ENCODE measurements around the gene PWWP2B.

PWWP2B gene

DNA sequence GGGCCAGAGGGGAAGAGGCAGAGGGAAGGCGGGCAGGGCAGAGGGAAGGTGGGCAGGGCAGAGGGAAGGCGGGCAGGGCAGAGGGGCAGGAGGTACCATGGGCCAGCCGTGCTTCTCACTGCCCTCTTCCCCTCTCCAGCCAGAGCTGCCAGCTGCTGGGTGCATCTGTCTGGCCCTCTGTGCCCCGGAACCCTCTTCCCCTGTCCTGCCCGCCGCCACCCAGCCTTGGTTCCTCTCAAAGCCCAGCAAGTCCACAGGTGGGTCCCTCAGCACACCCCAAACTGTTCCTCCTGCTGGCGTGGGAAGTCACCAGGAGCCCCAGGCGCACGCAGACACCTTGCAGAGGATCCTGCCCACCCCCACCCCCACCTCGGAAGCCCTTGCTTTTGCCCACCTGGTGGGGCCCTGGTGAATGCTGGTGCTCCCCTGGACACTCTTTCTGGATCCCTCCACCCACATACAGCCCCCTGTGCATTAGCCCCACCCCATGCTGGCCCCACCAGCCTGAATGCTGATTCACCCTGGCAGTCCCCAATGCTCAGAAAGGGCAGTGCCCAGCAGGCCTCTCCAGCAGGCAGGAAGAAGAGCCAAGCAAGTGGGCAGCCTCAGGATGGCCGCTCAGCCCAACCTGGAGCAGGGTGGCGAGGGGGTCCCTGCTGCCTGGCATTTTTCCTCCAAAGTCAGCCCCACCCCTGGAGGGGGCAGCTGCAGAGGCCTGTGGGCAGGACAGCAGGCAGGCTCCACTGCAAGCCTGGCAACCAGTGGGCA lies 1.9 kb upstream of the PWWP2B start:
- no peak for DNase-seq

DNA sequence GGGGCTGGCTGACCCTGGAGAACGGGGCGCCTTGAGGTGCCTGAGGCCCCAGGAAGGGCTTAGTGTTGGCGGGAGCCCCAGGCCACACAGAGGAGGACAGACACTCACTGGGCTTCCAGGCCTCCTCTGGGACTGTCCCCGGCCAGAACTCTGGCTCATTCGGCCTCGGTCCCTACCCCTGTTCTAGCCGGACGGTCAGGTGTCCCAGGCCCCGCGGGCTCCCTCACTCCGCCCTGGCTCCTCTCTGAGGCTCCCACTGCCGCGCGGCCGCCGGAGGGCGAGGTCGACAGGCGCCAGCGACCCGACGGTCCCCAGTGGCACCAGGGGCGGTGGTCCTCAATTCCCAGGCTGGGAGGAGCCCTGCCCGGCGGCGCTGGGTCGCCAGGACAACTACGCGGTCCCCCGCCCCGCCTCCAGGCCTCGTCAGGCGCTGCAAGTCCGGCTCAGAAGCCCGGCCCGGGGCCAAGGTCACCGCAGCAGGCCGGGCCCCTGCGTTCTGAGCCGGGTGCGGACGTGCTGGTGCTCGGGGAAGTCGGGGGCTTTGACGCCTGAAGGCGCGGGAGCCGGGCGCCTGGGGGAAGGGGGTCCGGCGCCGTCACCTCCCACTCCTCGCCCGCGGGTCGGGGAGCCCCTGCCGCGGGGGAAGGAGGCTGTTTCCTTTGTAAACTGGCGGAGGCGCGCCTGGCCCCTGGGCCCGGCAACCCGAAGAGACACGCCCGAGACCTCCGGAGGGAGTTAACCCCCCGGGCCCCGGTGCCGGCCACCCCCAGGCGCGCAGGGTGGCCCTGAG lies 1.1 kb upstream of the PWWP2B start:
- peak; percentile 40 for DNase-seq

DNA sequence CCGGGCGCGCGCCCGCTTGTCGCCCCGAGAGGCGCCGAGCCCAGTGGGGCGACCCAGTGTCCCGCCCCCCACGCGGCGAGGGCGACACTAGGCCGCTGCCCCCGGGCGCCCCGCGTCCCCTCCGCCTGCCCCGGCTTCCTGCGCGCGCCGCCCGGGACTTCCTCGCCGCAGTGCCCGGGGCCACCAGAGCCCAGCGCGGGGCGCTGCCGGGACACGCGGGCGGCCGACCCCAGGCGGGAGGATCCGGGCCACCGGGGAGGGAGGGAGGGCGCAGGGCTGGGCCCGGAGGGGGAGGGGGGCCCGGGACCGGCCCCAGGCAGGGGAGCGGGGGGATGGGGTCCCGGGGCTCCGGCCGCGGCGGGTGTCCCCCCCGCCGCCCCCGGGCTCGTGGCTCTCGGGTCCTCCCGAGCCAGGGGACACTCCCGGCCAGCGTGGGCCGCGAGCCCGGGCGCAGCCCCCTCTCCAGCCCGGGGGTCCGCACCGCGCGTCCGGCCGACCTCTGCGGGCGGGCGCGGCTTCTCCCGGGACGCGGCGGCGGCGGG lies 435 bp upstream of the PWWP2B start:
- DNase-seq, result peak; percentile 60

DNA sequence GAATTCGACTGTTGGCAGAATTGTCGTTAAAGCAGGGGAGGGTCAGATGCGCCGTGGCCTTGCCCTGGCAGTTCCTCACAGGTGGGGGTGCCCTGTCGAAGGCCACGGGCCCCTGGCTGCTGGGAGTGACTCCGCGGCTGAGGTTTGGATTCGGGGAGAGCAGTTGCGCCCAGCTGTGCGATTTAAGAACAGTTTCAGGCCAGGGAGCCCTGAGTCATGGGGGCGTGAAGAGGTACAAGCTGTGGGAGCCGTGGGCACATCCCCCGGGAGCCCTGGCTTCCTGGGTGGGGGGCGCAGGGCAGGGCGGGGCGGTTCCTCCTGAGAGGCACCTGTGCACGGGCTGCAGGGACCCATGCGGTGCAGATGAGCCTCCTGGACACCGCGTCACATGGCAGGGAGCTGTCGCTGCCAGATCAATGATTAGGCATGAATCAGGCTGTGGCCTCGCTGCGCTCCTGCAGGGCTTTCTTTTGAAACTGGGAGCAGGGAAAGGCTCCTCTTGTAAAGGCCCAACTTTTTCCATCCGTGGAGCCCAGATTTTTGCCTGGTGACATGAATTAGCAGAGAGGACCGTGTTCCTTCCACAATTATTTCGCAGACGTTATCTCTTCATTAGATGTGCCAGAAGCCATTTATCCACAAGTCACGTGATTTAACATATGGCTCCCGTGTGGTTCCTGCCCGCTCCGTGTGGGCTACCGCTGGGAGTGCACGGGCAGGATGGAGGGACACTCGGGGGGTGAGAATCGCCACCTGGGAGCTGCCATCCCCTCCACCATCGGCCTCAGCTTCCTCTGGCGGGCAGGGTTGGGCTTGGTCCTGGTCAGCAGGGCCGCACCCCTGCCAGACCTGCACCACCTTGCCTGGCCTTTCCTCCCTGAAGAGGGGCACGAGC lies 918 bp downstream of the PWWP2B start:
- DNase-seq, result peak; percentile 64

DNA sequence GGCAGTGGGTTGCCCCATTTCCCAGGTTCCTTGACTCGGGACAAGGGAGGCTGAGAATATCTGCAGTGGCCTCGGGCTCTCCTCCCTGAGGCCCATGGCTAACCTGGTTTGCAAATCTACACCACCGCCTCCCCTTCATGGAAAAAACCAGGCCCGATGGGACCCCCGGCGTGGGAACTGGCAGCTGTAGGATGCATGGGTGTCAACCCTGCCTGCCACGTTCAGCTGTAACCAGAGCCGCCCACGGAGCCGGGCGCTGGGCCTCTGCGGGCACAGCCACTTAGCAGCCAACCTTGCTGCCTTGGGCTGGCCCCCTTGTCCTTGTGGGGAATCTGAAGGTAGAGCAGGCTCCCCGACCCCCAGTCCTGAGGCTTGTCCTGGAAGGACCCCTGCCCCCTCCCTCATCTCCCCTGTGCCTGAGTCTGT lies 1.6 kb downstream of the PWWP2B start:
- DNase-seq, result no peak

DNA sequence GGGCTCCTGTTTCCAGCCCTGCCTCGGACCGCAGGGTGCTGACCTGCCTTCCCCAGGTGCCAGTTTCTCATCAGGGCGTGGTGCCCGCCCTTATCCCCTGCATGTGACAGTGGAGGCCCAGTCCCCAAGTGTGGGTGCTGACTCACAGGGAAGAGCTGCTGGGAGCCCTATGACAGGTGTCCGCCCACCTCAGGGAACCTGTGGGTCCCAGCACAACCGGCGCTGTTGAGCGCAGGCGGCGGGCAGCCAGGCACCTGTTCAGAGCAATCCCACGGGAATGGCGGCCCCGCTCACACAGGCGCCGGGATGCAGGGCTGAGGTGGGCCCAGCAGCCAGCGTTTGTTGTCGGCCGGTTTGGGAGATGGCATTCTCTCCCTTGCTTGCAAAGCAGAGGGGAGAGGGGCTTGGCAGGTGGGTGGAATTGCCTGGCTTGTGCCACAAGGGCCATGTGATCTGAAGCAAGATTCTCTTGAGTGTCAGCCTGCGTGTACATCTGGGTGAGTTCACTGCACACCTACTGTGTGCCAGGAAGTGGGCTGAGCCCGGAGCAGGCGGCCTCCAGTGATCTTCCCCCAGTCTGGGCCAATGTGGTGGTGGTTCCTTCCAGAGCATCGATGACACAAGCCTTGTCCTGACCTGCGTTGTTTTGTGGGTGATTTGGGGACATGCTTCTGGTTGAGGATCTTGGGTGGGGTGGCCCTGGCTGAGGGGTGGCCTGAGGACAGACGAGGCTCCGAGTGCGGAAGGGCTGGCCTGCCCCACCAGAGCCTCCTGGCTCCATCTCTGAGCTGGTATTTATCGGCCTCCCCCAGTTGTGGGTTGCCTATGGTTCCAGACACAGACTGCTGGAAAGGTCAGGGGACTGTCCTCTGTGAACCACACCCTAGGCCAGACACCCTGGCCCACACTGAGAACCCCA lies 2.4 kb downstream of the PWWP2B start:
- DNase-seq, result no peak

DNA sequence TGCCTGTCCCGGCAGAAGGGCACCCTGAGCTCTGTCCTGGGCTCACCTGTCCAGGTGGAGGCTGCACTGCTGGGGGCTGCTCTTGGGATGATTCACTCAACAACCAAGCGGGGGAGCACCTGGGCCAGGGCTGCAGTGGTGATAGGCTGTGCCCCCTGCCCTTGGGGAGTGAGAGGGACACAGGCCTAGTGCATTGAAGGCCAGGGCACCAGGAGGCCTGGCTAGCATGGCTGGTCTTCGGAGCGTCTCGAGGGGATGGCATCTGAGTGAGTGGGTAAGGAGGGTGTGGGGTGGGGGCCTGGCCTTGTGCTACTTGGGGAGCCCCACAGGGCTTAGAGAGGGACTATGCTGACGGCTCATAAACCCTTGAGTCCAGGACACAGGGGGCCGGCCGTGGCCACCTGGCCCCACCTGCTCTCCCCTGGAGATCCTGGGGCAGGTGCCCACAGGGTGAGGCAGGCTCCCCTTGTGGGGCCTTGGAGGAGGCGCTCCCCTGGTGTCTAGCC lies 3.1 kb downstream of the PWWP2B start:
- no peak for DNase-seq

DNA sequence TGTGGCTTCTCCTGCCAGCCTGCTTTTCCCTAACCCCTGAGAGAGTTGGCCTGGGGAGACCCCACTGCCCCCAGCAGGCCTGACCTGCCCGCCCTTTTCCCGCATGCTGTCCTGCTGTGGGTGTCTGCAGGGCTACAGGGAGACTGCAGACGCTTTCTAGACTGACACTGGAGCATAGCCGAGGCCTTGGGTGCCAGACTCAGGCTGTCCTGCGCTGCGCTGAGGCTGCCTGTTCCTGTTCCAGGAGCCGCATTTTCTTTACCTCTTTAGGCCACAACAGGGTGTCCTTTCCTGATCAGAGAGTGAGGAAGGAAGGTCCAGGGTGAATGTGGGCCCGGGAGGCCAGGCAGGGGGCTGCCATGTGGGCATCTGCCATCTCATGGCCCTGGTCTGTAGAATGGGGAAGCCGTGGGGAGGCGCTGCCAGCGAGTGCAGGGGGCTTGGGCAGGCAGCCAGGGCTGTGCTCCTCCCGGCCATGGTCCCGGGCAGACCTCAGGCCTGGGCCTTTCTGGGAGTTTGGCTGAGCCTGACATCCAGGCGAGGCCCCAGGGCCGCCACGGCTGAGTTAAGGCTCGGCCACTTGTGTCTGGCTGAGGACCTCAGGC lies 3.6 kb downstream of the PWWP2B start:
- DNase-seq, result no peak

DNA sequence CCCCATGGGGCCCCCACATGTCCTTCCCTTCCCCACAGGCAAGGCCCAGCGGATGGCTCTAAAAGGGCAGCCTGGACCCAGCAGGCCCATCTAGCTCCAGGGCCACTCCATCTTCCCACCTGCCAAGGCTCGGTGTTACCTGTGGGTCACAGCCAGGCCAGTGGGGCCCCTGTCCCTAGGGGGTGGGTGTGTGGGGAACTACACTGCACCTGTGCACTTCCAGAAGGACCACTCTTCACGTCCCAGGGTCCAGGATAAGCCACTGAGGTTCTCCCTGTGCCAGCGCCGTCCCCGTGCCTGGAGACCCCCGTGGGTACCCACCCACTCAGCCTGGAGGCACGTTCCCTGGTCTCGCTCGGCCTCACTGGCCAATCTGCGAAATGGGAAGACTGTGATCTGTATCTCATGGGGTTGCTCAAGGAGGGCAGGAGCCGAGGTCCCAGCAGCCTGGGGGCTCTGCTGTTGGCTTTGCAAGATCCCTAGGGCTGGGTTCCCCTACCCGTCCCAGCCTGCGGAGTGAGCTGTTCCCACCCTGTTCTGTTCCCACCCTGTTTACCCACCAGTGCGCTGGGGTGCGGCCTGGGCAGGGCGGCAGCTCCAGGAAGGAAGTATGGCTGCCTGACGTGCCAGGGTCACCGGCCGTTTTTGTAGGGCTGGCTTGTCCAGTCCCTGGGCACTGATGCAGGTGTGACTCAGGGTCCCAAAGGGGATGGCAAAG lies 4.6 kb downstream of the PWWP2B start:
- no peak for DNase-seq

DNA sequence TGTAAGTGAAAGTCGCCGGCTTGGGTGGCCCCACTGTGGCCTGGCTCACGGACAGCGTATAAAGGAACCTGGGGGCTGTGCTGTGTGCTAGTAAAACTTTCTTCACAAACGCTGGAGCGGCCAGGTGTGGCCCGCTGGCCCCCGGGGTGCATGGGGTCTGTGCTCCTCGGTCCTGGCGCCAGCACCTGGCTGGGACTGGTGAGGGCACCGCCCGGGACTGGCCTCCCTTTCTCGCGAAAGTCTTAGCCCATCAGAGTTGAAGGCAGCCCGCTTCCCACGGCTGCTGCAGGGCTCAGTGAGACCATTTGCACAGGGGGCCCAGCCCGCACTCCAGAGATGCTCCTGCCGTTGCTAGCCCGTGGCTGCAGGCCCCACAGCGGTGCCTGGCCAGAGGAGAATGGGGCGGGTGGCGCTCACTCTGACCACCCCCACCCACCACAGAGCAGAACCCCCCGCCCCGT lies 5.8 kb downstream of the PWWP2B start:
- no peak for DNase-seq

DNA sequence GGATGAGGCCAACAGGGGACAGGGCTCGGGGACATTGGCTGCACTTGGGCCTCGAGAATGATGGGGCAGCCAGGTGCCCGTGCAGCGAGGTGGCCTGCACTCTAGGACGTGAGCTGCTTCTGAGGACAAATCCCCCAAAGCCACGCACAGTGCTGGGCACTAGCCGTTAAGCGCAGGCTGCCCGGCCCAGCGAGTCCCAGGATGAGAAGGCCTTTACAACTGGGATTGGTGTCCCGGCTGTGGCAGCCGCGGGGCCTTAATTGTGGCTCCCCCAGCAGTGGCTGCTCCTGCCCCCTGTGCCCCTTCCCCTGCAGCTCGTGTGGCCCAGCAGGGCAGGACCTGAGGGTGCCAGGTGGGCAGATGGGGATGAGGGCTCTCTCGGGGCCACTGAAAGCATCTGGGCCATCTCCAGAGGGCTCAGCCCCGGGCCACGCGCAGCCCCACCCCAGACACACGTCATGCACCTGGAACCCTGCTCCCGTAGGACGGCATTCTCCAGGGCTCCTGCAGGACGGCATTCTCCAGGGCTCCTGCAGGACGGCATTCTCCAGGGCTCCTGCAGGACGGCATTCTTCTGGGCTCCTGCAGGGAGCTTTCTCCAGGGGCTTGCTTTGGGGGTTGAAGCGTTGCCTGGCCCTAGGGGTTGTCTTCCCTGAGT lies 6.6 kb downstream of the PWWP2B start:
- DNase-seq, result no peak

DNA sequence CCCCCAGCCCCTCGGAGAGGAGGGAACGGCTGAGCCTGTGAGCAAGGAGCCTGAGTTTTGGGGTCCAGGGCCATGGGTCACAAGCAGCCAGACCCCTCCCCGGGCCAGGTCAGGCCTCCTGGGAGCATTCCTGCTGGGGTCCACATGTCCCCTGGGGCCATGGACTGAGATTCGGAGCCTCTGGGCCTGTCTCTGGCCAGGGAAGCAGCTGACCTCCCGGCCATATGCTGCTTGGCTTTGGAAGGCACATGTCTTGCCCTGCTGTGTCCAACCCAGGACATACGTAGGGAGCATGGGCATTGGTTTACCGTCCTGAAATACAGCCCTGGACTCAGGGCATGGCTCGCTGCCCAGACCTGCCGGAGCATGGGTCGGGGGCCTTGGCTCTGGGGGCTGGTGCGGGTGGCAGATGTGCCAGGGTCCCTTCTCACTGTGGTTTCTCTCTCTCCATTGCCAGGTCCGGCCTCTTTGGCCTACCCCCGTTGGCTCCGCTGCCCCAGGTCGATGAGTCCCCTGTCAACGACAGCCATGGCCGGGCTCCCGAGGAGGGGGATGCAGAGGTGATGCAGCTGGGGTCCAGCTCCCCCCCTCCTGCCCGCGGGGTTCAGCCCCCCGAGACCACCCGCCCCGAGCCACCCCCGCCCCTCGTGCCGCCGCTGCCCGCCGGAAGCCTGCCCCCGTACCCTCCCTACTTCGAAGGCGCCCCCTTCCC lies 7.3 kb downstream of the PWWP2B start:
- no peak for DNase-seq

DNA sequence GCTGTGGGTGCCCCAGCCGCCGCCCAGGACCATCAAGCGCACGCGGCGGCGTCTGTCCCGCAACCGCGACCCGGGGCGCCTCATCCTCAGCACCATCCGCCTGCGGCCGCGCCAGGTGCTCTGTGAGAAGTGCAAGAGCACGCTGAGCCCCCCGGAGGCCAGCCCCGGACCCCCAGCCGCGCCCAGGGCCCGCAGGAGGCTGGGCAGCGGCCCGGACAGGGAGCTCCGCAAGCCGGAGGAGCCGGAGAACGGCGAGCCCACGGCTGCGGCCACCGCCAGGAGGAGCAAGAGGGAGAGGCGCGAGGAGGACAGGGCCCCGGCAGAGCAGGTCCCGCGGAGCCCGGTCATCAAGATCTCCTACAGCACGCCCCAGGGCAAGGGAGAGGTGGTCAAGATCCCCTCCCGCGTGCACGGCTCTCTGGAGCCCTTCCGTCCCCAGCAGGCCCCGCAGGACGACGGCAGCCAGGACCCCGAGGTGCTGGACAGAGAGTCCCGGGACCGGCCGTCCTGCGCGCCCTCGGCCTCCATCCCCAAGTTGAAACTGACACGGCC lies 8.0 kb downstream of the PWWP2B start:
- DNase-seq, result no peak

DNA sequence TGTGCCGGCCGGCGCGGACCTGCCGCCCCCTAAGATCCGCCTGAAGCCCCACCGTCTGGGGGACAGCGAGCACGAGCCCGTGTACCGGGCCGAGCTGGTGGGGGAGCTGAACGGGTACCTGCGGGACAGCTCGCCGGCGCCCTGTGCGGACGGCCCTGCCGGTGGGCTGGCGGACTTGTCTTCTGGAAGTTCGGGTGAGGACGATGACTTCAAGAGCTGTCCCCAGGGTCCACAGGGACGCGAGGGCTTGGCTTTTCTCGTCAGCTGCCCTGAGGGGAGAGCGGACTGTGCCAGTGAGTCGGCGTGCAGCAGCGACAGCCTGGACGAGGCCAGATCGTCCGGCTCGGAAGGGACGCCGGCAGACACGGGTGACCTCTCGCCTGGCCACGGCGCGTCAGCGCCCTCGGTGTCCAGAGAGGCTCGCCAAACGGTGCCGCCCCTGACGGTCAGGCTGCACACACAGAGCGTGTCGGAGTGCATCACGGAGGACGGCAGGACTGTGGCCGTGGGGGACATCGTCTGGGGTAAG lies 8.5 kb downstream of the PWWP2B start:
- DNase-seq, result no peak

DNA sequence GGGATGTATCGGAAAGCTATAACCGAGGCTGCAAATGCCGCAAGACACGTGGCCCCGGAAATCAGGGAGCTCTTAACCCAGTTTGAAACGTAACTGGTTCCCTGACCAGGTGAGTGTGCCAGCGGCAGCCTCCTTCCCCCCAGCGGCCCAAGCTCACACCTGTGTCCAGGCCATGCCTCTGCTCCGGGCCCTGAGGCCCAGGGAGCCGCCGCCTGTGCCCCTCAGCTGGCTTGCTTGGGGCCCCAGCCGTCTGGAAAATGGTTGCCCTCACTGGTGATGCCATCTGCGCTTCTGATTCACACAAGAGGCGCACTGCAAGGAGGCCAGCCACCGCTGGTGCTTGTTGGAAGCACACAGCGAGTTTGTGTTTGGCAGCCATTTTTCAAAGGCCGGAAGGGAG lies 9.2 kb downstream of the PWWP2B start:
- DNase-seq, result no peak

DNA sequence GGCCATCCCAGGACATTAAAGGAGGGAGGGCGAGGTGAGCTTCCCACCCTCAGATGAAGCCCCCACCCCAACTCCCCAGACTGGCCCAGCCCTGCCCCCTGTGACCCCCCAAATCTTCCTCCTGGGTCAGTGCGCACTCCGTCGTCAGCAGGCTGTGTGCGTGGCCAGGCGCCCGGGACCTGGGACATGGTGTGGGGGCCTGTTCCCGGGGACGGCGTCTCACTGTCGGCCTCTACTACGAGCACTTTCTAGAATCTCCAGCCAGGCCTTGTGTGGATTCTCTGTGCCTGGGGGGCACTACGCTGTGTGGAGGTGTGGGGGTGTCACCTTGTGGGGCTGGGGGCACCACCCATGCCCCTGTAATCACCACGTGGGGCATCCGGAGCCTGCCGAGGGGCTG lies 9.8 kb downstream of the PWWP2B start:
- DNase-seq, result no peak

DNA sequence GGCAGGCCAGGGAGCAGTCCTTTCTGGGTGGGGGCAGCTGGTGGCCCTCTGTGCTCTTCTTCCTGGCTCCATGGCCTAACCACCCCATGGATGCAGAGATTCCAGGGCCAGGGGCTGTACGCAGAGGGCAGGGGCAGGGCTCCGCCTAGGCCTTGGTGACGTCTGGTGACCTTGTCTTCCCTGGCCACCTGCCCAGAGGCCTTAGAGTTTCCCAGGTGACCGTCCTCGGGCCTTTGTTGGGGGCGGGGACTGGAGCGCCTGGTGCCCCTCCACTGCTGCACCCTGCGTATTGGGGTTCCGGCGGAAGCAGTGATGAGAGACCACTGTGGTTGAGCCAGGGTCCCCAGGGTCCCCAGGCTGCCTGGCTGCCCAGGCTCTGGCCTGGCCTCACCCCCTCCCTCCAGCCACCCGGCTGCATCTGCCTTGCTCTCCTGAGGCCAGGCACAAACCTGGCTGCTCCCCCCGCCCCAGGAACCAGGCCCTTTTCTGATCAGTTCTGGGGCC lies 10.3 kb downstream of the PWWP2B start:
- DNase-seq, result no peak

DNA sequence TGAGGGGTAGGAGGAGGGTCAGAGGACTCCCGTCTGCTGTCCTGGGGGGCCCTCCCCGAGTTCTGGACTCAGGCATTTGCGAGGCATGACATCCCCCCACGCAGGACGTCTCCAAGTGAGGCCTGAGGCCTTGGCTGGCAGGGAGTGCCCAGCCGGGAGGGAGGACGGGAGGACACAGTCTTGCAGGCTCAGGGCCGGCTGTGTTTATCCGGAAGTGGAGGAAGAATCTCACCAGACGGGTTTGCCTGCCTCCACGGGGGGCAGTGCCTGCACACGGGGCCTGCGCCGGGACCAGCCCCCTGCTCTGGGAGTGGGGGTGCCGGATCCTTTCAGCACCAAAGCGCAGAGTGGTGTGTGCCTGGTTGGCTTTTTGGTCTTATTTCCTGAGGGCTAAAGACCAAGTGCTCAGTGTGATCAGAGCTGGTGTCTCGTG lies 10.9 kb downstream of the PWWP2B start:
- no peak for DNase-seq

Data from stimulated activated CD8-positive, alpha-beta memory T cell treated with anti-CD3 and anti-CD28 coated beads, Interleukin-4, amount 100 ng/mL, for 48 hours (primary cell).